ENCODE measurements around the gene RNU6-9.

DNA sequence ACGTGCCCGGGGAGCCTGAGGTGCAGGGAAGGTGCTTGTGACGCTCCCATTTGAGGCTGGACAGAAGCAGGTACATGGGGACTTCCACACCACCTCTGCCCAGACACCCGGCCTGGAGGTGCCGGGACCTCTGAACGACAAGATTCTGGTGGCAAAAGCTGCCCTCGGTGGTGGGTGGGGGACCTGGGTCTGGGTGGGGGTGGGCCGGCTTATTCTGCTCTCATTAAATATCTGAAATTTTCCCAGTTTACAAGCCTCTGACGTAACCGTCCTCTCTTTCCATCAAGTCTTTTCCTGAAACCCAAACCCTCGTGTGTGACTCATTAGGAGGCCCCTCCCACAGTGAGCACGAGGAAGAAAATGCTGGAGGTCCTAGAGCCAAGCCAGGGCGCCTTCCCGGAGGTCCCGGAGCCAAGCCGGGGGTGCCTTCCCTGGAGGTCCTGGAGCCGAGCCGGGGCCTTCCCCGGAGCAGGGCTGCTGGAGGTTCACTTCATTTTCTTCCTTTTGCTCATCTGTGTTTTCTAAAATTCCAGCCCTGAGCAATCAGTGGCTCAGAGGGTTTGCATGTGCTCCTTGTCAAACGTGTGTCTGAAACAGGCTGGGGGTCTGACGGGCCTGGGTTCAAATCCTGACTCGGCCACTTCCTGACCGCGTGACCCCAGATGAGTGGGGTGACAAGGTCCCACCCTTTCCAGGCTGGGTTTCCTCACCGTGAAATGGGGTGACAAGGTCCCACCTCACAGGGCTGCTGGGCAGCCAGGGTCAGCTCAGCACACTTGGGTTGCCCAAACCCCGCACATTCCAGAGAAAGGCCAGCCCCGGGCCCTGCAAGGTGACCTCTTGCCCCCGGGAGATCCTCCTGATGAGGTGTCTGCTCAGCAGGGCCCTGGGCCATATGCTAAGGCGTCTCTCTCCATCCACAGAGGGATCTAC, 23.8 kb upstream of the RNU6-9 start:
- TF ChIP-seq, protein P1, sequence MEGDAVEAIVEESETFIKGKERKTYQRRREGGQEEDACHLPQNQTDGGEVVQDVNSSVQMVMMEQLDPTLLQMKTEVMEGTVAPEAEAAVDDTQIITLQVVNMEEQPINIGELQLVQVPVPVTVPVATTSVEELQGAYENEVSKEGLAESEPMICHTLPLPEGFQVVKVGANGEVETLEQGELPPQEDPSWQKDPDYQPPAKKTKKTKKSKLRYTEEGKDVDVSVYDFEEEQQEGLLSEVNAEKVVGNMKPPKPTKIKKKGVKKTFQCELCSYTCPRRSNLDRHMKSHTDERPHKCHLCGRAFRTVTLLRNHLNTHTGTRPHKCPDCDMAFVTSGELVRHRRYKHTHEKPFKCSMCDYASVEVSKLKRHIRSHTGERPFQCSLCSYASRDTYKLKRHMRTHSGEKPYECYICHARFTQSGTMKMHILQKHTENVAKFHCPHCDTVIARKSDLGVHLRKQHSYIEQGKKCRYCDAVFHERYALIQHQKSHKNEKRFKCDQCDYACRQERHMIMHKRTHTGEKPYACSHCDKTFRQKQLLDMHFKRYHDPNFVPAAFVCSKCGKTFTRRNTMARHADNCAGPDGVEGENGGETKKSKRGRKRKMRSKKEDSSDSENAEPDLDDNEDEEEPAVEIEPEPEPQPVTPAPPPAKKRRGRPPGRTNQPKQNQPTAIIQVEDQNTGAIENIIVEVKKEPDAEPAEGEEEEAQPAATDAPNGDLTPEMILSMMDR (IDR thresholded peaks at IDR 0.05), result no peak
- TF ChIP-seq POLR2A (IDR thresholded peaks at IDR 0.05) (no peak), EP300 (IDR thresholded peaks at IDR 0.05) (no peak)

All from suprapubic skin (tissue), 3 donors.